Measurements from ENCODE around the gene PARD3B. TPM values are rescaled to one million over a fixed set of nuclear protein-coding genes. Genes with fewer than 3 reads are reported as not detected.
"Not testable (repeated sequence)": the region's sequence is repeated elsewhere in the genome, so short reads cannot be mapped to it uniquely, and the experiment has no call there.

The PARD3B gene
- total and polyA plus RNA-seq, 7 donors = 3.2 to 64.0 (median 42.5) TPM

DNA sequence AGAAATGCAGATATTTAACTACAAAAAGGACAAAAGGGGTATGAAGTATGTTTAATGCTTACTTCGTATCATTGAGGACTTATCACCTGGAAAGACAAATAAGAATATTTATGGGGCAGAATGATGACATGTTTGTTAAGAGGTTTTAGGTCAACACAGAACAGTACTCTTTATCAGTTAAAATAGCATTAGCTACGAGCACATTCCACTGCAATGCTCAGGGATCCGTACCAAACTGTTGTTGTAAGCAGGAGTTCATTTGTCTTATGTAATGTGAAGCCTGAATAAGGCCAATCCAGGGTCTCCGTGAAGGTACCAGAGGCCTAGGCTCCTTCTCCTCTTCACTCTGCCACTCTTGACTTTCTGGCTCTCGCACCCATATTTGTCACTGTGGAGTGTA, 671.3 kb downstream of the PARD3B start:
- TF ChIP-seq, protein P1, sequence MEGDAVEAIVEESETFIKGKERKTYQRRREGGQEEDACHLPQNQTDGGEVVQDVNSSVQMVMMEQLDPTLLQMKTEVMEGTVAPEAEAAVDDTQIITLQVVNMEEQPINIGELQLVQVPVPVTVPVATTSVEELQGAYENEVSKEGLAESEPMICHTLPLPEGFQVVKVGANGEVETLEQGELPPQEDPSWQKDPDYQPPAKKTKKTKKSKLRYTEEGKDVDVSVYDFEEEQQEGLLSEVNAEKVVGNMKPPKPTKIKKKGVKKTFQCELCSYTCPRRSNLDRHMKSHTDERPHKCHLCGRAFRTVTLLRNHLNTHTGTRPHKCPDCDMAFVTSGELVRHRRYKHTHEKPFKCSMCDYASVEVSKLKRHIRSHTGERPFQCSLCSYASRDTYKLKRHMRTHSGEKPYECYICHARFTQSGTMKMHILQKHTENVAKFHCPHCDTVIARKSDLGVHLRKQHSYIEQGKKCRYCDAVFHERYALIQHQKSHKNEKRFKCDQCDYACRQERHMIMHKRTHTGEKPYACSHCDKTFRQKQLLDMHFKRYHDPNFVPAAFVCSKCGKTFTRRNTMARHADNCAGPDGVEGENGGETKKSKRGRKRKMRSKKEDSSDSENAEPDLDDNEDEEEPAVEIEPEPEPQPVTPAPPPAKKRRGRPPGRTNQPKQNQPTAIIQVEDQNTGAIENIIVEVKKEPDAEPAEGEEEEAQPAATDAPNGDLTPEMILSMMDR (IDR thresholded peaks at IDR 0.05) = no peak
- TF ChIP-seq EP300 (IDR thresholded peaks at IDR 0.05) = no peak
- no peak for TF ChIP-seq POLR2AphosphoS5 (IDR thresholded peaks at IDR 0.05)
- TF ChIP-seq POLR2A (IDR thresholded peaks at IDR 0.05) = no peak
- Histone ChIP-seq H3K27ac (no peak overlapping the region), H3K27me3 (no peaks in the 10 kb centered on the region), H3K36me3 (no peaks in the 10 kb centered on the region), H3K9me3 (no peaks in the 10 kb centered on the region), H3K4me1 (peaks cover 0 to 15% (median 1%) of the 10 kb centered on the region in 4 donors), H3K4me3 (no peak overlapping the region)
- WGBS, 2 donors = 81 to 84% methylated on average over 5 of the region's 5 CpGs
- intact Hi-C loops (cut with DNase I) = no loop called here
- no peak for DNase-seq

DNA sequence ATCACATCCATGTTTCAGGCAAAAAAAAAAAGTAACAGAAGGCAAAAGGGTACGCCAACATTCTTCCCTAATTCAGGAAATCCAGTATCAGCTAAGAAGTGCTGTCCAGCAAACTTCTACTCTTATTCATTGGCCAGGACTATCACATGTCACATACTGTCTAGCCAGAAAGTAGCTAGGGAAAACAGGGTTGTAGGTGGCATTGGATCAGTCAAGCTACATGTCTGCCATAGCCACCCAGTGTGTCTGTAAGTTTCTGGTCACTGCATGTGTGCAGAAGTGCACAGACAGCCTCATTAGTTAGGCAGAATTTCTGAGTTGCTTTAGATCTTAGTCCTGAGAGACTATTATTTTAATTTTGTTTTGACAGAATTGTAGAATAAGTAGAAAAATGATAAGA, 671.7 kb downstream of the PARD3B start:
- no peaks in the 10 kb centered on the region for H3K36me3 ChIP-seq
- H3K27ac ChIP-seq = no peak overlapping the region
- H3K4me1 ChIP-seq = peaks cover 0 to 15% (median 1%) of the 10 kb centered on the region in 4 donors
- no peaks in the 10 kb centered on the region for H3K9me3 ChIP-seq
- intact Hi-C loops (cut with DNase I) = no loop called here
- no peak overlapping the region for H3K4me3 ChIP-seq
- H3K27me3 ChIP-seq = no peaks in the 10 kb centered on the region
- DNase-seq = no peak
- TF ChIP-seq, protein P1 (IDR thresholded peaks at IDR 0.05) = no peak
- no peak for TF ChIP-seq POLR2A (IDR thresholded peaks at IDR 0.05)
- WGBS, 2 donors = 94 to 98% methylated on average over 1 of the region's 1 CpG

DNA sequence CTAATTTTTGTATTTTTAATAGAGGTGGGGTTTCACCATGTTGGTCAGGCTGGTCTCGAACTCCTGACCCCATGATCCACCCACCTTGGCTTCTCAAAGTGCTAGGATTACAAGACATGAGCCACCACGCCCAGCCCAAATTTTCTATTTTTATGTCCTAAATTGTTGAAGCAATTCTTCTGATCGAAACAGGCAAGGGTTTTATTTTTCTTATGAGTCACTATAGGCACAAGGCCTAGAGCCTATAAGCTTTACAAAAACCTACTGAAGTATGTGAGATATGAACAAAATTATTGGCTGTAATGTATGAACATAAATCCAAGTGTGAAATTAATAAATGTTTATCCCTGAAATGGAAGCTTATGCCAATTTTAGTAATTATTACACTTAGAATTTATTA, 672.8 kb downstream of the PARD3B start:
- no peaks in the 10 kb centered on the region for H3K9me3 ChIP-seq
- no peaks in the 10 kb centered on the region for H3K36me3 ChIP-seq
- intact Hi-C loops (cut with DNase I) = no loop called here
- 71 to 90% methylated on average over 3 of the region's 3 CpGs for WGBS, 2 donors
- no peak overlapping the region for H3K27ac ChIP-seq
- no peak for DNase-seq
- H3K27me3 ChIP-seq = no peaks in the 10 kb centered on the region
- peaks cover 0 to 15% (median 1%) of the 10 kb centered on the region in 4 donors for H3K4me1 ChIP-seq
- TF ChIP-seq, protein P1 (IDR thresholded peaks at IDR 0.05) = no peak
- TF ChIP-seq POLR2A (IDR thresholded peaks at IDR 0.05) (no peak), EP300 (IDR thresholded peaks at IDR 0.05) (no peak), POLR2AphosphoS5 (IDR thresholded peaks at IDR 0.05) (no peak)
- no peak overlapping the region for H3K4me3 ChIP-seq

DNA sequence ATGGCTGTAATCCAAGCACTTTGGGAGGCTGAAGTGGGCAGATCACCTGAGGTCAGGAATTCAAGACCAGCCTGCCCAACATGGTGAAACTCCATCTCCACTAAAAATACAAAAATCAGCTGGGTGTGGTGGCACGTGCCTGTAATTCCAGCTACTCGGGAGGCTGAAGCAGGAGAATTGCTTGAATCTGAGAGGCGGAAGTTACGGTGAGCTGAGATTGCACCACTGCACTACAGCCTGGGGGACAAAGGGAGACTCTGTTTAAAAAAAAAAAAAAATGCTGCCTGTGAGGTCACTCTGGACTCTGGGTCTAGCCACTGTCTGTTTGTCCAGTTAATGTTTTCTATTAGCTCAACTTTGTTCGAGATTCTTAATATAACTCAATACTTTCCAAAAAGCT, 673.5 kb downstream of the PARD3B start:
- DNase-seq; H3K9me3 ChIP-seq; H3K27ac ChIP-seq; H3K36me3 ChIP-seq; H3K4me3 ChIP-seq; intact Hi-C loops (cut with DNase I); H3K27me3 ChIP-seq: not testable (repeated sequence)
- H3K4me1 ChIP-seq = peaks cover 0 to 15% (median 1%) of the 10 kb centered on the region in 4 donors
- 93 to 94% methylated on average over 5 of the region's 5 CpGs for WGBS, 2 donors

DNA sequence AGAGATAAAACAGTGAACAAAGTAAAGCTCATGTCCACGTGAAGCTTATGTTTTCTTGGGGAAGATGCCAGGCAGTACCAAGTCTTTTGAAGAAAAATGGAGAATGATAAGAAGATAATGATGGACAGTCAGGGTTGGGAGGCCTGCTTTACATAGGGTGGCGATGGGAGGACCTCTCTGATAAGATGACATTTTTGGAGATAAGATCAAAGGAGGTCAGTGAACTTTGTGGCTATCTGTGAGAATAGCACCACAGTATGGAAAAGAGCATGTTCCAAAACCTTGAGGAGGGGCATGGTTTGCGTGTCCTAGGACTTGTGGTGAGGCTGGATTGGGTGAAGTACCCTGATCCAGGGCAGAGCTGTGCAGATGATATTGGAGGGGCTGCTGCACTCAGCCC, 675.3 kb downstream of the PARD3B start:
- no peaks in the 10 kb centered on the region for H3K9me3 ChIP-seq
- no peaks in the 10 kb centered on the region for H3K27me3 ChIP-seq
- intact Hi-C loops (cut with DNase I) = no loop called here
- H3K27ac ChIP-seq = no peak overlapping the region
- no peak for TF ChIP-seq POLR2AphosphoS5 (IDR thresholded peaks at IDR 0.05)
- TF ChIP-seq POLR2A (IDR thresholded peaks at IDR 0.05) = no peak
- no peak for TF ChIP-seq EP300 (IDR thresholded peaks at IDR 0.05)
- TF ChIP-seq, protein P1 (IDR thresholded peaks at IDR 0.05) = no peak
- DNase-seq = no peak
- WGBS, 2 donors = 60 to 80% methylated on average over 3 of the region's 3 CpGs
- H3K4me3 ChIP-seq = no peak overlapping the region
- no peaks in the 10 kb centered on the region for H3K36me3 ChIP-seq
- peaks cover 0 to 15% (median 0%) of the 10 kb centered on the region in 4 donors for H3K4me1 ChIP-seq

All from sigmoid colon (tissue), 7 donors.